ENCODE results near the gene HOXB7. TPM values are rescaled to one million over a fixed set of nuclear protein-coding genes. Genes with fewer than 3 reads are reported as not detected.

The HOXB7 gene
- total and polyA plus RNA-seq, 2 of the 13 experiments (the other 11 are each of a cell fraction or from before 2014, with no cell fraction given): 0.04 TPM; not detected in 1

GRCh38 chr17:48610282-48611211 lies at the start of gene HOXB7 (continued):
- TF ChIP-seq ATF2 (CRISPR knock-in tag; IDR thresholded peaks at IDR 0.05) (no peak), CTCF (CRISPR knock-in tag; IDR thresholded peaks at IDR 0.05) (0 out of 2 replicates have a peak, but pooled peaks have one; percentile 3), ATRX (CRISPR knock-in tag; IDR thresholded peaks at IDR 0.05; ENCODE audit: borderline replicate concordance) (no peak), MED13 (CRISPR knock-in tag; IDR thresholded peaks at IDR 0.05) (no peak), SNAI1 (CRISPR knock-in tag; IDR thresholded peaks at IDR 0.05; ENCODE audit: borderline replicate concordance) (0 out of 2 replicates have a peak, but pooled peaks have one; percentile 19), USF2 (IDR thresholded peaks at IDR 0.05; ENCODE audit: low read depth, low read length) (peak; percentile 90), USF2 (CRISPR knock-in tag; IDR thresholded peaks at IDR 0.05; ENCODE audit: borderline replicate concordance) (peak; percentile 78; the same call in 1 of the 2 replicates), KDM5B (CRISPR knock-in tag; IDR thresholded peaks at IDR 0.05; ENCODE audit: borderline replicate concordance) (peak; percentile 45; the same call in 1 of the 2 replicates), RNF2 (conservative IDR thresholded peaks at IDR 0.05; ENCODE audit: low read depth) (no peak), GABPB1 (CRISPR knock-in tag; IDR thresholded peaks at IDR 0.05) (peak; percentile 68), ZNF574 (CRISPR knock-in tag; IDR thresholded peaks at IDR 0.05) (0 out of 2 replicates have a peak, but pooled peaks have one; percentile 17), NKX3-1 (CRISPR knock-in tag; IDR thresholded peaks at IDR 0.05) (no peak), NFYC (CRISPR knock-in tag; IDR thresholded peaks at IDR 0.05) (peak; percentile 57; the same call in 1 of the 2 replicates), ZNF501 (CRISPR knock-in tag; IDR thresholded peaks at IDR 0.05) (0 out of 2 replicates have a peak, but pooled peaks have one; percentile 18), ZSCAN29 (CRISPR knock-in tag; conservative IDR thresholded peaks at IDR 0.05) (peak; percentile 99), ZNF740 (CRISPR knock-in tag; IDR thresholded peaks at IDR 0.05) (0 out of 2 replicates have a peak, but pooled peaks have one; percentile 45), PATZ1 (CRISPR knock-in tag; IDR thresholded peaks at IDR 0.05) (peak; percentile 42)

Data from HepG2 (cell line).